T-helper 1 cell (primary cell): ENCODE measurements around the gene BHMT.
"Not testable (repeated sequence)": the region's sequence is repeated elsewhere in the genome, so short reads cannot be mapped to it uniquely, and the experiment has no call there.

Source experiments
- DNase-seq, 5 donors: peaks; one replicate each; pipeline ENCODE4 v3.0.0-alpha.2; 2012 to 2020

BHMT gene

GRCh38 chr5:79173626-79174025, 62.0 kb downstream of the BHMT start:
- DNase-seq, result no peak

DNA sequence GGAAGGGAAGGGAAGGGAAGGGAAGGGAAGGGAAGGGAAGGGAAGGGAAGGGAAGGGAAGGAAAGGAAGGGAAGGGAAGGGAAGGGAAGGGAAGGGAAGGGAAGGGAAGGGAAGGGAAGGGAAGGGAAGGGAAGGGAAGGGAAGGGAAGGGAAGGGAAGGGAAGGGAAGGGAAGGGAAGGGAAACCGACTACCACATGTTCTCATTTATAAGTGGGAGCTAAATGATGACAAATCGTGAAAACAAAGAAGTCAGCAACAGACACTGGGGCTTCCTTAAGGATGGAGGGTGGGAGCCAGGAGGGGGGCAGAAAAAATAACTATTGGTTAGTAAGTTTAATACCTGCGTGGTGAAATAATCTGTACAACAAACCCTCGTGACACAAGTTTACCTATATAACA, 68.8 kb downstream of the BHMT start:
- DNase-seq, result not testable (repeated sequence)

DNA sequence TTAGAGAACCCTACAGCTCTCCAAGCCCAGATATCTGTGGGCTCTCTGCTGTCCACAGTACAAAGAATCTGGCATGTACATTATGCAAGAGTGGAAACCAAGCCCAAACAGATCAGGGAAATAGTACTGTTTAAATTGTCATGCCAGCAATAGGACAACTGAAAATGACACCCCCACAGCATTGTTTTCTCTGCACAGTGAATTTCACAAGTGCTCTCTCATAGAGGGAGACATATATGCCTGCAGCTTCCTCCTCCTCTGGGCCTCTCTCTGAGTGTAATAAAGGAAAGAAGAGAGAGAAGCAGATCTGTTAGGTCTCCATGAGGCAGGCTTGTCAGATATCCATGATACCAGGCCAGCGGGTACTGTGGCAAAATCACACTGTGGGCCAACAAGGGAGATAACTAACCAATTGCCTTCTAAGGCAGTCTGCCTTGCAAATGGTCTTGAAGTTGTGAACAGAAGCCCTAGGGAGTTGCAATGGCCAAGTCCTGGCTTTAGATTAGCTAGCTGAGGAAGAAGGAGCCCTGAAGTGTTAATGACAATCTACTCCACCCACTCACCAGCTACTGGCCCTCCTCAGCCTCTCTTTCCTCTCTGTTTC, 69.9 kb downstream of the BHMT start:
- no peak for DNase-seq
